COLO668 (cell line): ENCODE results near the gene TUBA1A.
"Not testable (repeated sequence)": the region's sequence is repeated elsewhere in the genome, so short reads cannot be mapped to it uniquely, and the experiment has no call there.

Experiments used
- DNase-seq: peaks from one replicate; lab custom pipeline; 2025; ENCODE audit not compliant: unreplicated experiment; lab: John Stamatoyannopoulos, UW

TUBA1A gene

GRCh38 chr12:49201595-49202295, 12.9 kb upstream of the TUBA1A start:
- peak; percentile 28 for DNase-seq

GRCh38 chr12:49200919-49201594, 12.2 kb upstream of the TUBA1A start:
- DNase-seq: no peak

GRCh38 chr12:49198431-49199155, 9.7 kb upstream of the TUBA1A start:
- DNase-seq: peak; percentile 1

- no peak for DNase-seq
Measured at GRCh38 chr12:49197256-49197655, 8.4 kb upstream of the TUBA1A start.

- DNase-seq: no peak
Measured at GRCh38 chr12:49195736-49196135, 6.9 kb upstream of the TUBA1A start.

GRCh38 chr12:49193746-49194145, 4.9 kb upstream of the TUBA1A start:
- DNase-seq: not testable (repeated sequence)

- not testable (repeated sequence) for DNase-seq
Measured at GRCh38 chr12:49191498-49191897, 2.6 kb upstream of the TUBA1A start.

GRCh38 chr12:49190974-49191373, 2.1 kb upstream of the TUBA1A start:
- DNase-seq: no peak

GRCh38 chr12:49189731-49190716, 1.1 kb upstream of the TUBA1A start:
- no peak for DNase-seq

GRCh38 chr12:49188201-49188915, 522 bp downstream of the TUBA1A start:
- DNase-seq: peak; percentile 64

- peak; percentile 32 for DNase-seq
Measured at GRCh38 chr12:49187184-49187583, 1.7 kb downstream of the TUBA1A start.

GRCh38 chr12:49186307-49186706, 2.6 kb downstream of the TUBA1A start:
- not testable (repeated sequence) for DNase-seq

- DNase-seq: not testable (repeated sequence)
Measured at GRCh38 chr12:49184697-49185096, 4.2 kb downstream of the TUBA1A start.

- DNase-seq: not testable (repeated sequence)
Measured at GRCh38 chr12:49183214-49183950, 5.5 kb downstream of the TUBA1A start.

GRCh38 chr12:49174218-49174617, 14.7 kb downstream of the TUBA1A start:
- DNase-seq: no peak

GRCh38 chr12:49170924-49171323, 18.0 kb downstream of the TUBA1A start:
- DNase-seq: no peak

GRCh38 chr12:49165114-49165513, 23.8 kb downstream of the TUBA1A start:
- DNase-seq: no peak

GRCh38 chr12:49161901-49162300, 27.0 kb downstream of the TUBA1A start:
- DNase-seq: not testable (repeated sequence)

GRCh38 chr12:49161092-49161795, 27.6 kb downstream of the TUBA1A start:
- DNase-seq: no peak
